ENCODE data around the gene KCNIP2.

The KCNIP2 gene

GRCh38 chr10:101784558-101784957 is 59.0 kb downstream of the KCNIP2 start:
- Histone ChIP-seq H3K27me3 (peaks cover 0 to 13% of the 10 kb centered on the region in 2 donors), H3K9me3 (no peaks in the 10 kb centered on the region), H3K4me3 (no peak overlapping the region), H3K4me1 (peaks cover 0 to 42% (median 27%) of the 10 kb centered on the region in 4 donors), H3K27ac (no peak overlapping the region), H3K36me3 (peaks cover 48 to 55% (median 54%) of the 10 kb centered on the region in 3 donors)
- TF ChIP-seq CTCF (IDR thresholded peaks at IDR 0.05) = no peak
- intact Hi-C loops (cut with DNase I; ENCODE audit: low total_unique reads) = no loop called here
- DNase-seq = no peak

GRCh38 chr10:101783736-101784118 is 59.9 kb downstream of the KCNIP2 start:
- intact Hi-C loops (cut with DNase I; ENCODE audit: low total_unique reads) = no loop called here
- DNase-seq = no peak

GRCh38 chr10:101782811-101783735 is 60.5 kb downstream of the KCNIP2 start, which contains the start of gene NPM3:
Gene NPM3, minus strand, starts transcription at chr10:101783446. Its CDS starts 56 bp downstream, at chr10:101783390.
- peaks cover 4 to 52% (median 34%) of the 10 kb centered on the region in 4 donors for H3K4me1 ChIP-seq
- no peak for TF ChIP-seq CTCF (IDR thresholded peaks at IDR 0.05)
- intact Hi-C loops (cut with DNase I; ENCODE audit: low total_unique reads) = no loop called here
- peak within 1 kb of the TSS; percentile 13 to 40 for H3K27ac ChIP-seq
- peak; percentile 84 to 88 for DNase-seq
- H3K27me3 ChIP-seq = peaks cover 0 to 27% of the 10 kb centered on the region in 2 donors
- peak within 1 kb of the TSS; percentile 55 to 68 for H3K4me3 ChIP-seq
- peaks cover 33 to 41% (median 39%) of the 10 kb centered on the region in 3 donors for H3K36me3 ChIP-seq
- H3K9me3 ChIP-seq = no peaks in the 10 kb centered on the region

More at GRCh38 chr10:101783736-101784118, 59.9 kb downstream of the KCNIP2 start:
- H3K27me3 ChIP-seq = peaks cover 0 to 21% of the 10 kb centered on the region in 2 donors
- peaks cover 4 to 50% (median 34%) of the 10 kb centered on the region in 4 donors for H3K4me1 ChIP-seq
- H3K4me3 ChIP-seq = peak overlapping the region; percentile 55 to 68
- peak overlapping the region; percentile 13 to 40 for H3K27ac ChIP-seq
- H3K36me3 ChIP-seq = peaks cover 40 to 47% (median 46%) of the 10 kb centered on the region in 3 donors
- no peak for TF ChIP-seq CTCF (IDR thresholded peaks at IDR 0.05)
- no peaks in the 10 kb centered on the region for H3K9me3 ChIP-seq

GRCh38 chr10:101781984-101782810 is 61.4 kb downstream of the KCNIP2 start:
- peak overlapping the region; percentile 55 to 68 for H3K4me3 ChIP-seq
- peaks cover 4 to 52% (median 34%) of the 10 kb centered on the region in 4 donors for H3K4me1 ChIP-seq
- H3K9me3 ChIP-seq = no peaks in the 10 kb centered on the region
- no peak for TF ChIP-seq CTCF (IDR thresholded peaks at IDR 0.05)
- intact Hi-C loops (cut with DNase I; ENCODE audit: low total_unique reads) = no loop called here
- no peak for DNase-seq
- H3K27ac ChIP-seq = no peak overlapping the region
- H3K36me3 ChIP-seq = peaks cover 25 to 32% (median 32%) of the 10 kb centered on the region in 3 donors
- peaks cover 0 to 35% of the 10 kb centered on the region in 2 donors for H3K27me3 ChIP-seq

GRCh38 chr10:101781655-101781983 is 62.0 kb downstream of the KCNIP2 start:
- TF ChIP-seq CTCF (IDR thresholded peaks at IDR 0.05) = no peak
- Histone ChIP-seq H3K9me3 (no peaks in the 10 kb centered on the region), H3K27ac (no peak overlapping the region), H3K4me3 (no peak overlapping the region), H3K4me1 (peaks cover 4 to 52% (median 34%) of the 10 kb centered on the region in 4 donors), H3K27me3 (peaks cover 0 to 41% of the 10 kb centered on the region in 2 donors), H3K36me3 (peaks cover 19 to 27% (median 26%) of the 10 kb centered on the region in 3 donors)
- intact Hi-C loops (cut with DNase I; ENCODE audit: low total_unique reads) = no loop called here
- peak in 1 of 2 donors; percentile 11 for DNase-seq

Measured in tibial artery (tissue), 4 donors.